T-helper 9 cell (primary cell): ENCODE measurements around the gene LAMB1.
"Not testable (repeated sequence)": the region's sequence is repeated elsewhere in the genome, so short reads cannot be mapped to it uniquely, and the experiment has no call there.

Source experiments
- DNase-seq: peaks from one replicate; pipeline ENCODE4 v3.0.0-alpha.2; 2020
- total RNA-seq, 2 donors: gene quantifications; one replicate each; lab custom pipeline; 2026; lab: John Stamatoyannopoulos, UW

The LAMB1 gene
- total RNA-seq = 0 to 0.07 reads per million in 2 donors

GRCh38 chr7:108002726-108003598 is at the start of gene LAMB1:
Gene LAMB1 (minus strand): TSS chr7:108003161. CDS start chr7:108002885, 276 bp downstream.
- no peak for DNase-seq

- no peak for DNase-seq
Observed at GRCh38 chr7:108051454-108051853, 48.5 kb upstream of the LAMB1 start.

- no peak for DNase-seq
Observed at GRCh38 chr7:108049962-108050361, 47.0 kb upstream of the LAMB1 start.

GRCh38 chr7:108048422-108048821 is 45.5 kb upstream of the LAMB1 start:
- DNase-seq = no peak

GRCh38 chr7:108046952-108047506 is 44.1 kb upstream of the LAMB1 start:
- DNase-seq = no peak

- DNase-seq = no peak
Observed at GRCh38 chr7:108045669-108046068, 42.7 kb upstream of the LAMB1 start.

GRCh38 chr7:108045154-108045553 is 42.2 kb upstream of the LAMB1 start:
- DNase-seq = no peak

GRCh38 chr7:108044345-108044744 is 41.4 kb upstream of the LAMB1 start:
- DNase-seq = no peak

GRCh38 chr7:108038986-108039385 is 36.0 kb upstream of the LAMB1 start:
- DNase-seq = no peak

- no peak for DNase-seq
Observed at GRCh38 chr7:108037741-108038140, 34.8 kb upstream of the LAMB1 start.

GRCh38 chr7:108037140-108037539 is 34.2 kb upstream of the LAMB1 start:
- no peak for DNase-seq

GRCh38 chr7:108034586-108034985 is 31.6 kb upstream of the LAMB1 start:
- no peak for DNase-seq

GRCh38 chr7:108033776-108034497 is 31.0 kb upstream of the LAMB1 start:
- no peak for DNase-seq

GRCh38 chr7:108033309-108033708 is 30.3 kb upstream of the LAMB1 start:
- DNase-seq = not testable (repeated sequence)

- DNase-seq = no peak
Observed at GRCh38 chr7:108030516-108030915, 27.6 kb upstream of the LAMB1 start.

- no peak for DNase-seq
Observed at GRCh38 chr7:108029034-108029433, 26.1 kb upstream of the LAMB1 start.

- no peak for DNase-seq
Observed at GRCh38 chr7:108028111-108028510, 25.1 kb upstream of the LAMB1 start.

- DNase-seq = no peak
Observed at GRCh38 chr7:108027239-108027638, 24.3 kb upstream of the LAMB1 start.

- DNase-seq = no peak
Observed at GRCh38 chr7:108026647-108027046, 23.7 kb upstream of the LAMB1 start.

- no peak for DNase-seq
Observed at GRCh38 chr7:108026116-108026515, 23.2 kb upstream of the LAMB1 start.

- DNase-seq = no peak
Observed at GRCh38 chr7:108024538-108024937, 21.6 kb upstream of the LAMB1 start.

GRCh38 chr7:108020585-108020984 is 17.6 kb upstream of the LAMB1 start:
- no peak for DNase-seq

- no peak for DNase-seq
Observed at GRCh38 chr7:108018668-108019067, 15.7 kb upstream of the LAMB1 start.

- DNase-seq = no peak
Observed at GRCh38 chr7:108017776-108018151, 14.8 kb upstream of the LAMB1 start.
